ENCODE data around the gene RABGAP1L. TPM values are rescaled to one million over a fixed set of nuclear protein-coding genes. Genes with fewer than 3 reads are reported as not detected.

The RABGAP1L gene
- polyA plus RNA-seq, 1 donor (not counting 4 experiments of a cell fraction or from before 2014, with no cell fraction given): 24.2 TPM

DNA sequence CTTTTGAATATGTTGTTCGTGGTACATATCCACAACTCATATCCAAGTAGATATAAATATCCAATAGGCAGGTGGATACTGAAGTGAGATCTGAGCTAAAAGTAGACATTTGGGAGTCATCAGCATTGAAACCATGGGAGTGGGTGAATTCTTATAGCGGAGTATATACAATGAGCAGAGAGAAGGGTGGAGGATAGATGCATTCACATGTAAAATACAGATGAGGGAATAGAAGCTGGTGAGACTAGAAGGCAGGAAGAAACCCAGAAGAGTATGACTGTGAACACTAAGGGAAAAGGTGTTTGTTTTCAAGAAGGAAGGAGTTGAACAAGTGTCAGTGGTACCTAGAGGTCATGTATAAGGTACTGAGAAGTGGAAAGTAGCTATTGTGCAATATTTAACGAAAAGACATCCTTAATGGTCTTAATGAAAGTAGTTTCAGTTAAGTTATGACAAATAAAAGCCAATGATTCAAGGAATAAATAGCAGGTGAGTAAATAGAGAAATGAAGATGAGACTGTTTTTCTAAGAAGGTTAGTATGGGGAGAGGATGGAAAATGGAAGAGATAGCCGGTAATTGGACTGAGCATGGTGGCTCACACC lies 658.8 kb downstream of the RABGAP1L start:
- dilution Hi-C loops (cut with MboI; ENCODE audit: extremely low pct_ligation_motif_present, low sequenced_read_pairs): no loop called here
- H3K27ac ChIP-seq (ENCODE audit: control insufficient read depth, insufficient read depth, low read length): peak overlapping the region; percentile 52

DNA sequence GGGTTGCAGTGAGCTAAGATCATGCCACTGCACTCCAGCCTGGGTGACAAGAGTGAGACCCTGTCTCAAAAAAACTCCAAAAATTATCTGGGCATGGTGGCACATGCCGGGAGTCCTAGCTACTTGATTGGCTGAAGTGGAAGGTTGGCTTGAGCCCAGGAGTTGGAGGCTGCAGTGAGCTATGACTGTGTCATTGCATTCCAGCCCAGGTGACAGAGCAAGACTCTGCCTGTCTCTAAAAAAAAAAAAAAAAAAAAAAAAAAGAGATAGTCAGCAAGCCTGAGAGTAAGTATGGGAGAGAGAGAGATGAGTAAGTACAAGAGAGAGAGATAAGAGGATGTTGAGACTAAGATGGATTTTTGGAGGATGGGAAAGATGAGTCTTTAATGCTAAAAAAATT lies 659.6 kb downstream of the RABGAP1L start:
- H3K4me1 ChIP-seq (ENCODE audit: control insufficient read depth, extremely low read depth, insufficient read depth, low read length): peaks cover 48% of the 10 kb centered on the region
- H3K27me3 ChIP-seq (ENCODE audit: control insufficient read depth, extremely low read depth, insufficient read depth, low read length): no peaks in the 10 kb centered on the region
- no peaks in the 10 kb centered on the region for H3K36me3 ChIP-seq (ENCODE audit: control insufficient read depth in 2 of 2, extremely low read depth in 1 of 2, insufficient read depth in 2 of 2, low read length in 2 of 2)
- no peak overlapping the region for H3K9ac ChIP-seq (ENCODE audit: control insufficient read depth, extremely low read depth, insufficient read depth, low read length)
- no peaks in the 10 kb centered on the region for H4K20me1 ChIP-seq (ENCODE audit: control insufficient read depth, extremely low read depth, insufficient read depth, low read length)
- FAIRE-seq (peak; percentile 53), DNase-seq (ENCODE audit: low read depth, low spot score) (peak; percentile 92)
- dilution Hi-C loops (cut with MboI; ENCODE audit: extremely low pct_ligation_motif_present, low sequenced_read_pairs): no loop called here
- no peak overlapping the region for H2AFZ ChIP-seq (ENCODE audit: control insufficient read depth, low read length)
- no peaks in the 10 kb centered on the region for H3K9me3 ChIP-seq (ENCODE audit: control insufficient read depth, low read depth, low read length)
- no peaks in the 10 kb centered on the region for H3K9me1 ChIP-seq (ENCODE audit: control insufficient read depth, extremely low read depth, insufficient read depth, low read length)
- TF ChIP-seq, protein P1, sequence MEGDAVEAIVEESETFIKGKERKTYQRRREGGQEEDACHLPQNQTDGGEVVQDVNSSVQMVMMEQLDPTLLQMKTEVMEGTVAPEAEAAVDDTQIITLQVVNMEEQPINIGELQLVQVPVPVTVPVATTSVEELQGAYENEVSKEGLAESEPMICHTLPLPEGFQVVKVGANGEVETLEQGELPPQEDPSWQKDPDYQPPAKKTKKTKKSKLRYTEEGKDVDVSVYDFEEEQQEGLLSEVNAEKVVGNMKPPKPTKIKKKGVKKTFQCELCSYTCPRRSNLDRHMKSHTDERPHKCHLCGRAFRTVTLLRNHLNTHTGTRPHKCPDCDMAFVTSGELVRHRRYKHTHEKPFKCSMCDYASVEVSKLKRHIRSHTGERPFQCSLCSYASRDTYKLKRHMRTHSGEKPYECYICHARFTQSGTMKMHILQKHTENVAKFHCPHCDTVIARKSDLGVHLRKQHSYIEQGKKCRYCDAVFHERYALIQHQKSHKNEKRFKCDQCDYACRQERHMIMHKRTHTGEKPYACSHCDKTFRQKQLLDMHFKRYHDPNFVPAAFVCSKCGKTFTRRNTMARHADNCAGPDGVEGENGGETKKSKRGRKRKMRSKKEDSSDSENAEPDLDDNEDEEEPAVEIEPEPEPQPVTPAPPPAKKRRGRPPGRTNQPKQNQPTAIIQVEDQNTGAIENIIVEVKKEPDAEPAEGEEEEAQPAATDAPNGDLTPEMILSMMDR (optimal IDR thresholded peaks at IDR 0.05 in 1 of 3, IDR thresholded peaks at IDR 0.05 in 1 of 3, conservative IDR thresholded peaks at IDR 0.05 in 1 of 3; ENCODE audit: extremely low read depth in 1 of 3, insufficient read depth in 2 of 3, low read length in 3 of 3): no peak
- no peak for TF ChIP-seq EZH2 (IDR thresholded peaks at IDR 0.05; ENCODE audit: low read length)
- peak overlapping the region; percentile 52 for H3K27ac ChIP-seq (ENCODE audit: control insufficient read depth, insufficient read depth, low read length)
- no peak overlapping the region for H3K4me3 ChIP-seq (ENCODE audit: control insufficient read depth in 2 of 3, extremely low read depth in 1 of 3, insufficient read depth in 2 of 3, low read depth in 1 of 3, low read length in 3 of 3)
- H3K4me2 ChIP-seq (ENCODE audit: control insufficient read depth, extremely low read depth, insufficient read depth, low read depth, low read length): peak overlapping the region; percentile 33
- no peaks in the 10 kb centered on the region for H3K79me2 ChIP-seq (ENCODE audit: control insufficient read depth, insufficient read depth, low read length)

More for the DNA sequence above, 658.8 kb downstream of the RABGAP1L start:
- Histone ChIP-seq H3K4me1 (ENCODE audit: control insufficient read depth, extremely low read depth, insufficient read depth, low read length) (peaks cover 48% of the 10 kb centered on the region), H3K4me2 (ENCODE audit: control insufficient read depth, extremely low read depth, insufficient read depth, low read depth, low read length) (peak overlapping the region; percentile 30), H2AFZ (ENCODE audit: control insufficient read depth, low read length) (no peak overlapping the region), H3K9ac (ENCODE audit: control insufficient read depth, extremely low read depth, insufficient read depth, low read length) (no peak overlapping the region), H3K9me1 (ENCODE audit: control insufficient read depth, extremely low read depth, insufficient read depth, low read length) (no peaks in the 10 kb centered on the region), H3K79me2 (ENCODE audit: control insufficient read depth, insufficient read depth, low read length) (no peaks in the 10 kb centered on the region), H3K4me3 (ENCODE audit: control insufficient read depth in 2 of 3, extremely low read depth in 1 of 3, insufficient read depth in 2 of 3, low read depth in 1 of 3, low read length in 3 of 3) (no peak overlapping the region), H4K20me1 (ENCODE audit: control insufficient read depth, extremely low read depth, insufficient read depth, low read length) (no peaks in the 10 kb centered on the region), H3K36me3 (ENCODE audit: control insufficient read depth in 2 of 2, extremely low read depth in 1 of 2, insufficient read depth in 2 of 2, low read length in 2 of 2) (no peaks in the 10 kb centered on the region), H3K9me3 (ENCODE audit: control insufficient read depth, low read depth, low read length) (no peaks in the 10 kb centered on the region), H3K27me3 (ENCODE audit: control insufficient read depth, extremely low read depth, insufficient read depth, low read length) (no peaks in the 10 kb centered on the region)
- TF ChIP-seq, protein P1 (optimal IDR thresholded peaks at IDR 0.05 in 1 of 3, IDR thresholded peaks at IDR 0.05 in 1 of 3, conservative IDR thresholded peaks at IDR 0.05 in 1 of 3; ENCODE audit: extremely low read depth in 1 of 3, insufficient read depth in 2 of 3, low read length in 3 of 3): no peak
- TF ChIP-seq EZH2 (IDR thresholded peaks at IDR 0.05; ENCODE audit: low read length): no peak
- DNase-seq (ENCODE audit: low read depth, low spot score) (no peak), FAIRE-seq (no peak)

Measured in keratinocyte (primary cell).